ENCODE measurements around the gene EPN1.

The EPN1 gene

DNA sequence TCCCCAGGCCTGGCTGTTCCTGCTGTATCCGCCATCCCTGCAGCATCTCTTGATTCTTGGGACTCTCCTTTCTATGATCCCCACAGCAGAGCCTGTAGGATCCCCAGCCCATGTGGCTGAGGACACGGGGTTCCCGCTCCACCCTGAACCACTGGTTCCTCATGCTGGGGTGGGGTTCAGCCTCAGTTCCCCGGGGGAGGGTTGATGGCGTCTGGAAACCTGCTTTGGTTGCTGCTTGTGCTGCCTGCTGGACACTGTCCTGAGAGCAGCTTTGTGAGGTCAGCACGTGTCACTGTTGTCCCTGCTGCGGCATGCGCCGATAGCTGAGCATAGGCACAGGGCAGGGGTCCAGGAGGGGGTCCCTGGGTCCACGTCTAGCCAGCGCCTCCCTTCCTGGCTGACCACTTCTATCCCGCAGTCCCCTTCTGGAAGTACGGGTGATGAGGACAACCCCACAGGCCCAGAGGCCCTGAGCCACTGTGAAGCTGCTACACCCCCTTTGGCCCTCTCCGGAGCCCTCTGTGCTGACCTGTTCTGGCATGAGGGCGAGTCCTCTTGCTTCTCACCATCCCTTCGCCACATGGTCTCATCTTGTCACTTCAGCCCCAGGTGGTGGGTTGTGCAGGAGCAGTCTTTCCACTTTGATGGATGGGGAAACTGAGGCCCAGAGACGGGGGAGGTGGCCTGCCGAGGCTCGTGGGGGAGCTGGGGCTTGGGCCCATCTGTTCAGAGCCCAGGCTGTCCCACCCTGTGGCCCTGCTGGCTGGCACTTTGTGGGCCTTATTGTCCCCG, 5.5 kb downstream of the EPN1 start:
- no peak for DNase-seq

GRCh38 chr19:55681131-55682092, 6.4 kb downstream of the EPN1 start:
- DNase-seq = no peak

GRCh38 chr19:55683449-55684261, 8.6 kb downstream of the EPN1 start:
- no peak for DNase-seq

GRCh38 chr19:55684946-55685681, 10.1 kb downstream of the EPN1 start:
- no peak for DNase-seq

DNA sequence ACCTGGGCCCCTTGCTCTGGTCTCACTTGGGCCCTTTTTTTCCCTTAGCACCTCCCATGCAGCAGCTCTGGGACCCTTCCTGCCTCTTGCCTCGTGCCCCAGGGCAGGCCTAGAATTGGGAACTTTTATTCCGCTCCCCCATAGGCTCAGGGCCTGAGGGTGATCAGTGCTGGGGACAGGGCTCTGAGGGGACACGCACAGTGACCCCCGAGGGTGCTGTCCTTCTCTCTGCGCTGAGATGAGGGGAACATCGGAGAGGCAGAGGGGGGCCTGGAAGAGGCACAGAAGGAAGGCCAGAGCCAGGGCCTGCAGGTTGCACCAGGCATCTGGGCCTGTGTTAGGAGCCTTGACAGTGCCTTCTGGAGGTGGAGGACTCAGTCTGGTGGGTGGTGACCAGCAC, 10.8 kb downstream of the EPN1 start:
- no peak for DNase-seq

DNA sequence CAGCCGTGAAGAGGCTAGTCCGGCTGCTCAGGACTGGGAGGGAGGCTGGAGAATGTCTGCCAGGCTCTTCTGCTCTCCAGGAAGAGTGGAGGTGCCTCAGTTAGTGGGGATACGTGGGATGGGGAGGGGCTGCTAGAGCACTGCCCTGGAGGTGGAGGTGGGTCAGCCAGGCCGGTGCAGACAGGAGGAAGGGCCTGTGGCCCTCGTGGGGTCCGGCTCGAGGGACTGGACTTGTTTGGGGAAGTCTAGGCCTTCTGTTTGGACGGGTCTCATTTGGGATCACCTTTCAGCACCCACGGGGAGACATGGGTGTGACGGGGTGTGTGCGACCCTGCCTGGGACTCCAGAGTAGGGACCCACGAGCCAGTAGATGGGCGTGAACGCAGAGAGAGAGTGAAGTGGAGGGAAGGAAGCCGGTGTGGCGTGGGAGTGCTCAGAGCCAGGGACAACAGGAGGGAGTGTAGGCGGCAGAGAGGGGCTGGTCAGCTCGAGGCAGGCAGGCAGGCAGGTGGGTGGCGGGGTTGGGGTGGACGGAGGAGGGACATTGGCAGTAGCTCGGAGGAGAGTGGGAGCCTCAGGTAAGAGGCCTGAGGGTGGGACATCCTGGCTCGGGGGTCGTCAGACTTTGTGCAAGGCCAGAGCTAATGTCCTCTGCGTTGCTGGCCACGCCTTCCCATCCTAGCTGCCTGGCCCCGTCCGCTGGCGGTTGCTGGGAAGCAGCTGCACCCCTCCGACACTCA, 11.5 kb downstream of the EPN1 start:
- DNase-seq = no peak

DNA sequence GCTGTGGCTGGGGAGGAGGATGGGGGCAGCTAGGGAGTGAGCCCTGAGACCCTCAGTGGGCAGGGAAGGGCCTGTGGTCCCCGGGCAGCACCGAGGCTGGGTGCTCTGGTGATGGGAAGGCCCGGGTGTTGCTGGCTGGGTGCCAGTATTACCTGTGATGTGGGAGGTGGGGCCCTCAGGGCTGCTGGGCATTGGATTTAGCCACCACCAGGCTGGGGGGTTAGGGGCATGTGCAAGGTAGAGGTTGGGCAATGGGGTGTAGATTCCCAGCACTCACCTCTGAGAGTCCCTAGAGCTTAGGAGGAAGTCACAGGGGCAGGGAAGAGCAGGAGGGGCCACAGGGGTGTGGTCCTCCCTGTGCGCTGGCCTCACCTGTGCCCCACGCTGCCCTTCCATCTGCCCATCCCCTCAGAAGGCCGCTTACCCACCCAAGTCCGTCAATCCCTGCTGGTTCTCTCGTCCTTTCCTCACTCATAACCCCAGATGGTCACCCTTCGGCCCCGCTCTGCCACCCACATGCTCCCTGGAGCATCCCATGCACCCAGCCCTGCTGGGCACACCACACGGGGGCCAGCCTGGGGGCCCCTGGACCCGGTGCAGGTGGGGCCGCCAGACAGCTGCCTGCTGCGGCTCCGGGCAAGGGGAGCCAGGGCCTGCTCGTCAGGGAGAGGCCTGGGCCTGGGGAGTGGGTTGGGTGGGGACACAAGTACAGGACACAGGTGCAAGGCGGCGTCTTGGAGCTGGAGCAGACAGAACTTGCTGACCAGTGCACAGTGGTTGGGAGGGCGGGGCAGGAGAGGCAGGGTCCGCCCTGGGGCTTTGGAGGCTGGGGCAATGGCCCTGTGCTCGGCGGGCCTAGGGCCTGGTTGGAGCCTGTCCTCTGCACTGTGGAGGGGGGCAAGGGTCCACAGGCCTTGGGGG, 12.5 kb downstream of the EPN1 start:
- no peak for DNase-seq

DNA sequence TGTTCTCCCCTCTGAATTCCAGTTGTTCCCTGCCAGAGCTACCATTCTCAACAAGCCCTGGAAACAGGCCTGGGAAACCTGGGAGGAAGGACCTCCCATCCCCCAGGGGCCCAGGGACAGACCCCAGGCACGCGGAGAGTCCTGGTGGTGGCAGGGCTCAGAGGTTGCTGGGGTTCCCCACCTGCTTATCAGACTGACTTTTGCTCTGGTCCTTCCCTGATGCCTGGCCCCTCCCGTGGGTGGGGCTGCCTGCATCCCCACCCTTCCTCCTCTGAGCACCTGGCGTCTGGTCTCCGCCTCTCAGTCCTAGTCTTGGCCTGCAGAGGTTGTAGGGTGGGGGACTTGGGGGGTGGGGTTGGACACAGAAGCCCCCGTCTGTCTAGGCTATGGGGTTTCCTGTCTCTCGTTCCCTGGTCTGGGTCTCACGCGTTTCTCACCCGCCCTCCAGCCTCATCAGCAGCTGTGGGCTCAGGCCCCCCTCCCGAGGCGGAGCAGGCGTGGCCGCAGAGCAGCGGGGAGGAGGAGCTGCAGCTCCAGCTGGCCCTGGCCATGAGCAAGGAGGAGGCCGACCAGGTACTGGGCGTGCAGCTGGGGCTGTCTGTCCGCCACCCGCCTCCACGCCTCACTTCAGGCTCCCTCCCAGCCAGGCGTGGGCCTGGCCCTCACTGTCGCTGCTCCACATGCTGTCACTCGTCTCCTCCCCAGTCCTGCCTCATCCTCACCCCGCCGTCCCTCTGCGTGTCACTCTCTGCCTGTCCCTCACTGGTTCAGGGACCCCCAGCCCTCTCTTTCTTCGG, 13.6 kb downstream of the EPN1 start:
- no peak for DNase-seq

GRCh38 chr19:55689411-55690108, 14.5 kb downstream of the EPN1 start:
- no peak for DNase-seq

- DNase-seq = no peak
Observed at GRCh38 chr19:55690109-55690768, 15.2 kb downstream of the EPN1 start.

DNA sequence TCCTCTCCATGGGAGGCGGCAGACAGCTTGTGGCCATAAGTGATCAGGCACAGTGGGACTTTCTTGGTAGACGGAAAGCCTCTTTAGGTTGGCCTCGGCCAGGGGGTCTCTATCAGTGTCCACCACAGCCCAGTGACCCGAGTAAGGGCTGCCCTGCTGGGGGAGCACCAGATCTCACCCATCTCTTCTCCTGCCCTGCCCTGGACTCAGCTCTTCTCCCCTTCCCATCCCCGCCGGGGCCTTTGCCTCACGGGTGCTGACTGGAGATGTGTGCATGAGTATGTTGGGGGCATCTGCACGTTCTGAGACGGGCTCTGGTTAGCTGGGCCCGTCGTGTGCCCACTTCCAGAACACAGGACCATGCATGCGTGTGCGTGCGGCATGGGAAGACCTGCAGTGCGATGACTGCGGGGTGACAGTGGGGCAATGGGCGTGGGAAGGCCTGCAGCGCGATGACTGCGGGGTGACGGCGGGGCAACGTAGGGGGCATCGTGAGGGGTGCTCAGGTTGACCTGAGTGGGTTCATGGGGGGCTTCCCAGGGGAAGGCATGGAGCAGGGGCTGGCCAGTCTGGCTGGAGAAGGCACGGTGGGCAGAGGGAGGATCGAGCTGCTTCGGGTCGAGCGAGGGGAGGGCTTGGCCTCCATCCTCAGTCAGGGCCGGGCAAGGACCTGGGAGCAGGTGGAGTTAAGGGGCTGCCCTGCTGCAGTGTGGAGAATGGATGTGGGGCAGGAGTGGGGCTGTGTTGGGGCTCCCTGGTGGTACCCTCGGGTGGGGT, 15.9 kb downstream of the EPN1 start:
- DNase-seq = no peak

GRCh38 chr19:55691561-55692481, 16.8 kb downstream of the EPN1 start:
- no peak for DNase-seq

DNA sequence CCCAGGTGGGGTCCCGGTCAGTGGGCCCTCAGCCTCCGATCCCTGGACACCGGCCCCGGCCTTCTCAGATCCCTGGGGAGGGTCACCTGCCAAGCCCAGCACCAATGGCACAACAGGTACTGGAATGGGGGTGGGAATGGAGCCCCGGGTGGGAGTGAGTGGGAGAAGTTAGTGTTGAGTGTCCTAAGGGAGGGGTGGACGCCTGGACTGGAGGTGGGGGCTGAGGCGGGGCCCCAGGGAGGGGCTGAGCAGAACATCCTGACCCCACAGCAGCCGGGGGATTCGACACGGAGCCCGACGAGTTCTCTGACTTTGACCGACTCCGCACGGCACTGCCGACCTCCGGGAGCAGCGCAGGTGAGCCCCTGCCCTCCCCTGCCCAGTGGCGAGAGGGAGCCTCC, 17.7 kb downstream of the EPN1 start:
- DNase-seq = no peak

GRCh38 chr19:55693336-55693974, 18.4 kb downstream of the EPN1 start:
- no peak for DNase-seq

GRCh38 chr19:55694241-55694655, 19.2 kb downstream of the EPN1 start:
- no peak for DNase-seq

Measured in Kasumi-1 (cell line).